RPMI8226 (cell line): ENCODE measurements around the gene PLXNA3.

ENCODE experiments used
- DNase-seq: peaks from one replicate; pipeline ENCODE4 v3.0.0-alpha.2; 2015

Gene PLXNA3

GRCh38 chrX:154460326-154460725, 2.2 kb downstream of the PLXNA3 start:
- DNase-seq, result no peak

GRCh38 chrX:154462396-154462795, 4.3 kb downstream of the PLXNA3 start:
- no peak for DNase-seq

- DNase-seq, result no peak
Measured at GRCh38 chrX:154463611-154464220, 5.6 kb downstream of the PLXNA3 start.

GRCh38 chrX:154464806-154465365, 6.8 kb downstream of the PLXNA3 start:
- DNase-seq, result no peak

GRCh38 chrX:154465601-154466000, 7.5 kb downstream of the PLXNA3 start:
- DNase-seq, result no peak

- no peak for DNase-seq
Measured at GRCh38 chrX:154466036-154466435, 8.0 kb downstream of the PLXNA3 start.

GRCh38 chrX:154466907-154467306, 8.8 kb downstream of the PLXNA3 start:
- DNase-seq, result no peak

- no peak for DNase-seq
Measured at GRCh38 chrX:154467556-154467955, 9.5 kb downstream of the PLXNA3 start.

GRCh38 chrX:154468217-154468616, 10.1 kb downstream of the PLXNA3 start:
- DNase-seq, result no peak

- DNase-seq, result no peak
Measured at GRCh38 chrX:154469114-154469513, 11.0 kb downstream of the PLXNA3 start.

GRCh38 chrX:154469880-154470279, 11.8 kb downstream of the PLXNA3 start:
- no peak for DNase-seq

GRCh38 chrX:154470434-154470833, 12.4 kb downstream of the PLXNA3 start:
- no peak for DNase-seq

GRCh38 chrX:154470914-154471568, 13.0 kb downstream of the PLXNA3 start:
- no peak for DNase-seq

- DNase-seq, result no peak
Measured at GRCh38 chrX:154471839-154472684, 14.0 kb downstream of the PLXNA3 start.

- DNase-seq, result no peak
Measured at GRCh38 chrX:154472685-154473632, 14.9 kb downstream of the PLXNA3 start.

- DNase-seq, result no peak
Measured at GRCh38 chrX:154473683-154474082, 15.6 kb downstream of the PLXNA3 start.

- DNase-seq, result no peak
Measured at GRCh38 chrX:154476821-154477220, 18.7 kb downstream of the PLXNA3 start.

- DNase-seq, result no peak
Measured at GRCh38 chrX:154477891-154478477, 19.9 kb downstream of the PLXNA3 start.

- DNase-seq, result peak; percentile 93
Measured at GRCh38 chrX:154478728-154479622, 20.9 kb downstream of the PLXNA3 start, which contains the start of gene LAGE3. Gene LAGE3 (minus strand): TSS chrX:154479281. CDS start chrX:154478915, 366 bp downstream.

GRCh38 chrX:154481195-154481594, 23.1 kb downstream of the PLXNA3 start:
- DNase-seq, result no peak
